Right lobe of liver (tissue), 6 donors: ENCODE measurements around the gene TNFRSF13B. TPM values are rescaled to one million over a fixed set of nuclear protein-coding genes. Genes with fewer than 3 reads are reported as not detected.

Experiments used
- ATAC-seq, 4 donors: fragments of 200-7000 bp; cut with Tn5 transposase; one replicate each; pipeline ENCODE4 v1.9.1; 2020; ENCODE audit warnings: mild to moderate bottlenecking in 4 of 4, moderate library complexity in 4 of 4
- DNase-seq, 3 donors: peaks; one replicate each; pipeline ENCODE4 v3.0.0-alpha.2; 2020
- H3K27ac ChIP-seq, 3 donors: fragments of 200-600 bp; one replicate each; pipeline ENCODE4 v1.8.0; 2022
- H3K27me3 ChIP-seq, 2 donors: fragments of 200-600 bp; one replicate each; pipeline ENCODE4 v1.8.0; 2022
- H3K36me3 ChIP-seq, 4 donors: fragments of 200-600 bp; sonication (generic) in 1 of 4; one replicate each; pipeline versions ENCODE4 v1.5.1 to v1.8.0; 2017 to 2022; ENCODE audit warnings: control low read depth in 1 of 4
- H3K4me1 ChIP-seq, 4 donors: fragments of 200-600 bp; sonication (generic) in 1 of 4; one replicate each; pipeline versions ENCODE4 v1.5.1 to v1.8.0; 2017 to 2022; ENCODE audit warnings: control low read depth in 1 of 4
- H3K4me3 ChIP-seq, 3 donors: fragments of 200-600 bp; one replicate each; pipeline ENCODE4 v1.8.0; 2022
- H3K9me3 ChIP-seq, 4 donors: fragments of 200-600 bp; sonication (generic) in 1 of 4; one replicate each; pipeline versions ENCODE4 v1.5.1 to v1.8.0; 2017 to 2022; ENCODE audit warnings: control low read depth in 1 of 4
- POLR2A ChIP-seq: fragments of 450-650 bp; IDR thresholded peaks from one replicate; pipeline ENCODE4 v1.6.1; 2017; ENCODE audit warnings: antibody characterized with exemption, mild to moderate bottlenecking
- WGBS: methylation state at CpG from one replicate; pipeline ENCODE4 v1.1.6; 2018; ENCODE audit warnings: low coverage, low lambda C conversion rate; ENCODE audit not compliant: insufficient coverage; ENCODE audit errors: missing lambda C conversion rate; 5-methylcytosine and 5-hydroxymethylcytosine counted together
- intact Hi-C, 2 donors: fragments of 100-400 bp; cut with DNase I; formaldehyde crosslinking; loops; one replicate each; pipeline versions ENCODE4 v1.11.2 to v1.14.1; 2022
- total RNA-seq, 6 experiments: library from RNA; depleted of rRNA in 2 of 6; stranded (reverse); fragments of >200 nt in 2 of 6; fragmentation: NEBNext Ultra II Directional in 3 of 6; extraction: Animal tissue kit (Norgen Biotek cat#: 25700) in 3 of 6; gene quantifications; one replicate each; pipeline versions ENCODE4 v1.1.0 to v1.2.4, GENCODE V29; 2016 to 2023
- TF ChIP-seq, protein P1 (sequence below), 4 donors: fragments of 200-600 bp in 3 of 4; fragments of 450-650 bp in 1 of 4; IDR thresholded peaks; one replicate each; pipeline versions ENCODE4 v1.5.1 to v1.8.0; 2016 to 2022; ENCODE audit warnings: antibody characterized with exemption in 4 of 4, mild to moderate bottlenecking in 2 of 4
- donor health status: DM: no; HTN: yes; CAD: no.
- donor health status: DM: no; HTN: no; CAD: no.
- donor health status: DM: no; HTN: no; CAD: no.
- donor health status: DM: no; HTN: yes; CAD: no.
- donor health status: DM: no; HTN: yes; CAD: no.

TNFRSF13B gene
- total RNA-seq, 6 experiments from 2014 or later, result 0.44 TPM; not detected in 5

- H3K4me3 ChIP-seq, result no peak overlapping the region
- H3K27me3 ChIP-seq, result no peaks in the 10 kb centered on the region
- no peak for TF ChIP-seq POLR2A
- TF ChIP-seq, protein P1, sequence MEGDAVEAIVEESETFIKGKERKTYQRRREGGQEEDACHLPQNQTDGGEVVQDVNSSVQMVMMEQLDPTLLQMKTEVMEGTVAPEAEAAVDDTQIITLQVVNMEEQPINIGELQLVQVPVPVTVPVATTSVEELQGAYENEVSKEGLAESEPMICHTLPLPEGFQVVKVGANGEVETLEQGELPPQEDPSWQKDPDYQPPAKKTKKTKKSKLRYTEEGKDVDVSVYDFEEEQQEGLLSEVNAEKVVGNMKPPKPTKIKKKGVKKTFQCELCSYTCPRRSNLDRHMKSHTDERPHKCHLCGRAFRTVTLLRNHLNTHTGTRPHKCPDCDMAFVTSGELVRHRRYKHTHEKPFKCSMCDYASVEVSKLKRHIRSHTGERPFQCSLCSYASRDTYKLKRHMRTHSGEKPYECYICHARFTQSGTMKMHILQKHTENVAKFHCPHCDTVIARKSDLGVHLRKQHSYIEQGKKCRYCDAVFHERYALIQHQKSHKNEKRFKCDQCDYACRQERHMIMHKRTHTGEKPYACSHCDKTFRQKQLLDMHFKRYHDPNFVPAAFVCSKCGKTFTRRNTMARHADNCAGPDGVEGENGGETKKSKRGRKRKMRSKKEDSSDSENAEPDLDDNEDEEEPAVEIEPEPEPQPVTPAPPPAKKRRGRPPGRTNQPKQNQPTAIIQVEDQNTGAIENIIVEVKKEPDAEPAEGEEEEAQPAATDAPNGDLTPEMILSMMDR (IDR thresholded peaks at IDR 0.05), result no peak
- no peaks in the 10 kb centered on the region for H3K36me3 ChIP-seq
- DNase-seq (no peak), ATAC-seq (no peak)
- no peaks in the 10 kb centered on the region for H3K9me3 ChIP-seq
- H3K27ac ChIP-seq, result no peak overlapping the region
- intact Hi-C loops, result no loop called here
- H3K4me1 ChIP-seq, result no peaks in the 10 kb centered on the region
- WGBS, result 47% methylated on average over 6 of the region's 12 CpGs
These were observed 17.5 kb upstream of the TNFRSF13B start for GRCh38 chr17:16989230-16989952.

DNA sequence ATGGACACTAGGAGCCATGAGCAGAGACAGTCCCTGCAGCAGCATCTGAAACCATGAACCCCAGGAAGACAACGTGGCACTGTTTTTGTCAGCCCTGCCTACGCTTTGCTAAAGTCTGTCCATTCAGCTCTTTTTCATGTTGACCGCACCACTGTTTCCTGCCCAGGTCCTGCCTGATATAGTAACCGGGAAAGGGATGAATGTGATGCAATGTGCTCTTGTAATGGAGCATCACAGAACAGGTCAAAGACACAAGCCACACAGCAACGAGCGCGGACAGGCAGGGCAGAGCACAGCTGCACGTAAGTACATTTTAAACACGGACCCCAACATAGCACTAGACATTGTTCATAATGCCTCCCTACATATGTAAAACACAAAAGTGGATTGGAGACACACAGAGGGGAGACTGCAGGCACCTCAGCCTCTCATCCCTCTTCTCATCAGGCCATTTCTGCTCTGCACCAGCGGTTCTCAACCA, 16.9 kb upstream of the TNFRSF13B start:
- 72% methylated on average over 9 of the region's 10 CpGs for WGBS
- TF ChIP-seq, protein P1 (IDR thresholded peaks at IDR 0.05), result no peak
- TF ChIP-seq POLR2A, result no peak
- H3K4me1 ChIP-seq, result no peaks in the 10 kb centered on the region
- intact Hi-C loops, result no loop called here
- no peak overlapping the region for H3K4me3 ChIP-seq
- DNase-seq (no peak), ATAC-seq (peak in 2 of 4 donors; percentile 5 to 17)
- no peaks in the 10 kb centered on the region for H3K36me3 ChIP-seq
- no peaks in the 10 kb centered on the region for H3K9me3 ChIP-seq
- no peak overlapping the region for H3K27ac ChIP-seq
- H3K27me3 ChIP-seq, result no peaks in the 10 kb centered on the region

- no peak overlapping the region for H3K4me3 ChIP-seq
- no peak overlapping the region for H3K27ac ChIP-seq
- no peaks in the 10 kb centered on the region for H3K27me3 ChIP-seq
- no peaks in the 10 kb centered on the region for H3K36me3 ChIP-seq
- H3K4me1 ChIP-seq, result no peaks in the 10 kb centered on the region
- no peak for TF ChIP-seq POLR2A
- TF ChIP-seq, protein P1 (IDR thresholded peaks at IDR 0.05), result no peak
- ATAC-seq, result peak; percentile 61 to 75 (median 71)
- peak in 2 of 3 donors; percentile 61 to 67 for DNase-seq
- intact Hi-C loops, result no loop called here
- H3K9me3 ChIP-seq, result no peaks in the 10 kb centered on the region
- 18% methylated on average over 4 of the region's 11 CpGs for WGBS
These were observed 16.1 kb upstream of the TNFRSF13B start for GRCh38 chr17:16987830-16988601.

DNA sequence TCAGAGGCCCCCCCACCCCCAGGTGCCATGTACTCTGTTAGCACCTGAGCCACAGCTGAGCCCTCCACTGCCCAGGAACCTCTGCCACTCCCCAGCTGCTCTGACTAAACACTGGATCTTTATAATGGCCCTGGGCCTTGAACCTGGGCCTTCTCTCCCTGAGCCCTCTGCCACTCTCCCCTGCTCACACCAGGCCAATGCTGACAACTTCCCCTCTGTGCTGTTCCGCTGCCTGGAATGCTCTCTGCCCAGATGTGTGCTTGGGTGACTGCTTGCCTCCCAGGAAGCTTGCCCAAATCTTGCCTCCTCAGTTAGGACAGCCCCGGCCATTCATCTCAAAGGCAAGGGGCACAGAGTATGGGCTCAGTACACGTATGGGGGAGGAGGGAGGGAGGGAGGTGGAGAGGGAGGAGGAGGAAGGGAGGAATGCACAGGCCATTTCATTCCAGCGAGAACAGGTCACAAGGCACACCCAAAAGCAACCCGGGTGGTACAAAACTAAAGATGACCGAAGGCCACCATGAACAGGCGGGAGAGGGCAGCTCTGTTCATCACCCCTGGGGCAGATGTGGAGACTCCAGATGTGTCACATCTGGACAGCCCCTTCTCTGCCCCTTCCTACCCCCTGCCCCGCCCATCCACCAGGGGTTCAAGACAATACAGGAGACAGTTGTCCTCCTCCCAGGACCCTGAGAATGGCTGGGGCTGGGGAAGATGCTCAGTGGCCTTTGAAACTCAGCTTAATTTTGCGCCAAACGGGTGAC, 15.3 kb upstream of the TNFRSF13B start:
- H3K27me3 ChIP-seq, result no peaks in the 10 kb centered on the region
- WGBS, result 81% methylated on average over 3 of the region's 10 CpGs

More for the DNA sequence above, 15.3 kb upstream of the TNFRSF13B start:
- H3K36me3 ChIP-seq, result no peaks in the 10 kb centered on the region
- no peak for DNase-seq
- no peaks in the 10 kb centered on the region for H3K9me3 ChIP-seq
- no peak overlapping the region for H3K4me3 ChIP-seq
- TF ChIP-seq, protein P1 (IDR thresholded peaks at IDR 0.05), result no peak
- no peak for TF ChIP-seq POLR2A
- H3K4me1 ChIP-seq, result no peaks in the 10 kb centered on the region
- no peak for ATAC-seq
- H3K27ac ChIP-seq, result no peak overlapping the region
- intact Hi-C loops, result no loop called here
